WERI-Rb-1 (cell line): ENCODE data around the gene MPV17L2.

ENCODE experiments used
- DNase-seq: peaks from one replicate; pipeline ENCODE4 v3.0.0-alpha.2; 2020
- H3K27ac ChIP-seq: fragments of 250-450 bp; sonication (Bioruptor Pico); 2 replicates; pipeline ENCODE4 v1.5.1; 2020; ENCODE audit warnings: mild to moderate bottlenecking, moderate library complexity
- H3K27me3 ChIP-seq: fragments of 250-450 bp; sonication (Bioruptor Pico); 2 replicates; pipeline ENCODE4 v1.5.1; 2021; ENCODE audit warnings: mild to moderate bottlenecking, low read depth, moderate library complexity; ENCODE audit not compliant: insufficient read depth, severe bottlenecking
- H3K36me3 ChIP-seq: fragments of 250-450 bp; sonication (Bioruptor Pico); 2 replicates; pipeline ENCODE4 v1.5.1; 2020; ENCODE audit warnings: mild to moderate bottlenecking, moderate library complexity
- H3K4me3 ChIP-seq: 2 replicates; pipeline ENCODE4 v1.5.1; 2011; ENCODE audit warnings: low read depth, mild to moderate bottlenecking, control low read depth, low read length
- H3K9me3 ChIP-seq: fragments of 250-450 bp; sonication (Bioruptor Pico); 2 replicates; pipeline ENCODE4 v1.5.1; 2021; ENCODE audit warnings: mild to moderate bottlenecking, moderate library complexity; ENCODE audit not compliant: severe bottlenecking
- CTCF ChIP-seq: IDR thresholded peaks from 2 replicates; pipeline ENCODE4 v1.5.1; 2011; ENCODE audit warnings: low read depth, mild to moderate bottlenecking, control low read depth, inconsistent platforms, low read length

Gene MPV17L2

GRCh38 chr19:18147396-18147795, 45.6 kb upstream of the MPV17L2 start:
- Histone ChIP-seq H3K27me3 (no peaks in the 10 kb centered on the region), H3K36me3 (peaks cover 48% of the 10 kb centered on the region), H3K27ac (no peak overlapping the region), H3K4me3 (no peak overlapping the region), H3K9me3 (no peaks in the 10 kb centered on the region)
- no peak for DNase-seq
- no peak for TF ChIP-seq CTCF

- peaks cover 30% of the 10 kb centered on the region for H3K36me3 ChIP-seq
These were observed 43.4 kb upstream of the MPV17L2 start for GRCh38 chr19:18149596-18149975.

GRCh38 chr19:18150776-18151624, 42.0 kb upstream of the MPV17L2 start:
- TF ChIP-seq CTCF: no peak
- Histone ChIP-seq H3K36me3 (peaks cover 26% of the 10 kb centered on the region), H3K9me3 (no peaks in the 10 kb centered on the region), H3K27ac (no peak overlapping the region), H3K27me3 (no peaks in the 10 kb centered on the region), H3K4me3 (no peak overlapping the region)
- DNase-seq: no peak

More at GRCh38 chr19:18149596-18149975, 43.4 kb upstream of the MPV17L2 start:
- TF ChIP-seq CTCF: no peak
- H3K27ac ChIP-seq: no peak overlapping the region
- H3K4me3 ChIP-seq: no peak overlapping the region
- DNase-seq: no peak
- H3K9me3 ChIP-seq: no peaks in the 10 kb centered on the region
- H3K27me3 ChIP-seq: no peaks in the 10 kb centered on the region

- Histone ChIP-seq H3K9me3 (no peaks in the 10 kb centered on the region), H3K27me3 (no peaks in the 10 kb centered on the region), H3K36me3 (peaks cover 23% of the 10 kb centered on the region), H3K27ac (peak overlapping the region; percentile 94), H3K4me3 (peak overlapping the region; percentile 51)
- TF ChIP-seq CTCF: peak; percentile 69
- peak; percentile 97 for DNase-seq
These were observed 40.6 kb upstream of the MPV17L2 start for GRCh38 chr19:18152442-18152816.

DNA sequence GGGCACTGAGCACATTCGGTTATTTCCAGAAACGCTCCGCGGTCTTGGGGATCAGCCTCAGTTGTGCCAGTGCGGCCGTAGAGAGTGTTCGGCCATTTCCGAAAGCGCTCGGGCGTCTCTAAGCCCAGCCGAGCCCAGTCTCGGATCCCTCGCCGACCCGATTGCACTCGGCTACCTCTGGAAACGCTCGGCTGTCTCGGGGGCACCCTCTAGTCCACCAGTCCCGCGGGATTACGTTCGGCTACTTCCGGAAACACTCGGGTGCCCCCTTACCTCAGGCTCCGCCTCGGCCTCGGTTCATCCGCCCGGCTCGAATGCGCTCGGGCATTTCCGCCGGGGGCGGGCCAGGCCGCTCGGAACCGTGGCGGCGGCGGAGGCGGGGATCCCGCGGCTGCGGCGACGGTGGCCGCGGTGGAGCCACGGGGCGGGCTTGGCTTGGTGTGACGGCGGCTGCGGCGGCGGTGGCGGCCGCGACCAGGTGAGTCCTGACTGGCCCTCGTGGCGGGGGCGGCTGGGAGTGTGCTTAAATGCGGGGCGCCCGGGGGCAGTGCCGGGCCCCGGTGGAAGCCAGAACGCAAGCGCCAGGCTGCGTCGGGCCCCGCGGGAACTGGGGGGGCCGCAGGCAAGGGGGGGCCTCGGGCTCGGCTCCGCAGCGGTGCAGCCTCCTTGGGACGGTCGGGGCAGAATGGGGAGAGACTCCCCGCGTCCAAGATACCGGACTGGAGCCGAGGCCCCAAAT, 40.0 kb upstream of the MPV17L2 start, which contains the start of gene PIK3R2:
PIK3R2 (plus strand) TSS at position 347 of the 739 bp plus-strand sequence. CDS start 2,717 bp downstream, outside the sequence.
- TF ChIP-seq CTCF: no peak
- peak; percentile 99 for DNase-seq
- peak within 1 kb of the TSS; percentile 95 for H3K4me3 ChIP-seq
- H3K27ac ChIP-seq: peak within 1 kb of the TSS; percentile 94
- no peaks in the 10 kb centered on the region for H3K9me3 ChIP-seq
- H3K27me3 ChIP-seq: no peaks in the 10 kb centered on the region
- H3K36me3 ChIP-seq: peaks cover 20% of the 10 kb centered on the region
